Tongue (tissue), 2 donors: Measurements from ENCODE around the gene DSTN. TPM values are rescaled to one million over a fixed set of nuclear protein-coding genes. Genes with fewer than 3 reads are reported as not detected.
A peak's percentile ranks its signal among the peaks of the same experiment; 100 is the strongest.

ENCODE experiments used
- DNase-seq: peaks from one replicate; pipeline ENCODE4 v3.0.0-alpha.2; 2015
- total RNA-seq: library from RNA; depleted of rRNA; stranded (reverse); fragments of >200 nt; gene quantifications from one replicate; pipeline ENCODE4 v1.2.3, GENCODE V29; 2014

DSTN gene
- 244 TPM for total RNA-seq

GRCh38 chr20:17569616-17570346, at the start of gene DSTN:
DSTN (plus strand) TSS chr20:17570075; CDS start chr20:17570209, 134 bp downstream.
- DNase-seq: peak; percentile 97

- DNase-seq: no peak
These were observed 49.3 kb upstream of the DSTN start for GRCh38 chr20:17520583-17520982.

- DNase-seq: no peak
These were observed 47.3 kb upstream of the DSTN start for GRCh38 chr20:17522528-17522927.

- DNase-seq: no peak
These were observed 46.5 kb upstream of the DSTN start for GRCh38 chr20:17523326-17523725.

- no peak for DNase-seq
These were observed 45.3 kb upstream of the DSTN start for GRCh38 chr20:17524560-17524959.

- DNase-seq: no peak
These were observed 44.7 kb upstream of the DSTN start for GRCh38 chr20:17525132-17525531.

GRCh38 chr20:17525650-17526049, 44.2 kb upstream of the DSTN start:
- DNase-seq: peak; percentile 29

- DNase-seq: no peak
These were observed 40.3 kb upstream of the DSTN start for GRCh38 chr20:17529586-17529985.

GRCh38 chr20:17530153-17530552, 39.7 kb upstream of the DSTN start:
- no peak for DNase-seq

- DNase-seq: peak; percentile 71
These were observed 38.9 kb upstream of the DSTN start, which contains the start of gene BFSP1 for GRCh38 chr20:17530716-17531664. BFSP1 (minus strand) TSS chr20:17531379; CDS start chr20:17531329, 50 bp downstream.

- no peak for DNase-seq
These were observed 38.2 kb upstream of the DSTN start for GRCh38 chr20:17531665-17532025.

- peak; percentile 60 for DNase-seq
These were observed 36.5 kb upstream of the DSTN start for GRCh38 chr20:17533396-17533795.

GRCh38 chr20:17534077-17534476, 35.8 kb upstream of the DSTN start:
- DNase-seq: no peak

GRCh38 chr20:17536944-17537444, 32.9 kb upstream of the DSTN start:
- DNase-seq: peak; percentile 89

GRCh38 chr20:17537959-17538358, 31.9 kb upstream of the DSTN start:
- DNase-seq: no peak

- no peak for DNase-seq
These were observed 31.2 kb upstream of the DSTN start for GRCh38 chr20:17538517-17539170.

- DNase-seq: no peak
These were observed 28.3 kb upstream of the DSTN start for GRCh38 chr20:17541596-17541995.

- no peak for DNase-seq
These were observed 27.9 kb upstream of the DSTN start for GRCh38 chr20:17541996-17542395.

- no peak for DNase-seq
These were observed 27.4 kb upstream of the DSTN start for GRCh38 chr20:17542481-17542880.

GRCh38 chr20:17542993-17543412, 26.9 kb upstream of the DSTN start:
- DNase-seq: peak; percentile 38

- peak; percentile 63 for DNase-seq
These were observed 26.2 kb upstream of the DSTN start for GRCh38 chr20:17543531-17544131.

GRCh38 chr20:17545127-17545526, 24.7 kb upstream of the DSTN start:
- no peak for DNase-seq
